K562 (cell line): ENCODE data around the gene FAM32A. TPM values are rescaled to one million over a fixed set of nuclear protein-coding genes. Genes with fewer than 3 reads are reported as not detected.

ENCODE experiments used
- ELK3 ChIP-seq: fragments of 450-650 bp; formaldehyde crosslinking; IDR thresholded peaks from 2 replicates; pipeline ENCODE4 v1.4.0; 2020; ENCODE audit warnings: mild to moderate bottlenecking
- ESRRB ChIP-seq: fragments of 250-450 bp; sonication (Bioruptor Pico); IDR thresholded peaks from 2 replicates; pipeline ENCODE4 v1.5.0; 2020; ENCODE audit warnings: mild to moderate bottlenecking, moderate library complexity, borderline replicate concordance
- ETS1 ChIP-seq: conservative IDR thresholded peaks from 2 replicates; pipeline ENCODE4 v1.6.1; 2011; ENCODE audit warnings: low read depth, mild to moderate bottlenecking, low read length; ENCODE audit not compliant: control insufficient read depth
- ETS2 ChIP-seq: IDR thresholded peaks from 2 replicates; pipeline ENCODE4 v1.6.1; 2016; ENCODE audit warnings: borderline replicate concordance, missing genetic modification characterization, mild to moderate bottlenecking, moderate library complexity, missing compliant biosample characterization; ENCODE audit not compliant: poor library complexity, severe bottlenecking
- FOXP4 ChIP-seq: sonication (generic); formaldehyde crosslinking; IDR thresholded peaks from 2 replicates; pipeline ENCODE4 v1.8.0; 2022; ENCODE audit warnings: mild to moderate bottlenecking, missing genetic modification reagents, borderline replicate concordance
- GATAD2B ChIP-seq: fragments of 450-650 bp; IDR thresholded peaks from 2 replicates; pipeline ENCODE4 v1.6.1; 2017; ENCODE audit warnings: mild to moderate bottlenecking, borderline replicate concordance
- HNRNPK ChIP-seq: fragments of 200-400 bp; formaldehyde crosslinking; IDR thresholded peaks from one replicate; pipeline ENCODE4 v1.6.1; 2018; ENCODE audit warnings: mild to moderate bottlenecking, low read depth, low read length; ENCODE audit not compliant: poor library complexity, severe bottlenecking
- LEF1 ChIP-seq: fragments of 450-650 bp; IDR thresholded peaks from 2 replicates; pipeline ENCODE4 v1.6.1; 2016; ENCODE audit warnings: mild to moderate bottlenecking
- MEIS2 ChIP-seq: fragments of 450-650 bp; IDR thresholded peaks from 2 replicates; pipeline ENCODE4 v1.6.1; 2014; ENCODE audit warnings: mild to moderate bottlenecking; ENCODE audit not compliant: partially characterized antibody
- NFIX ChIP-seq: fragments of 250-450 bp; sonication (Bioruptor Pico); IDR thresholded peaks from 2 replicates; pipeline ENCODE4 v1.4.0; 2020; ENCODE audit warnings: low read depth, mild to moderate bottlenecking, moderate library complexity
- NFRKB ChIP-seq: fragments of 450-650 bp; IDR thresholded peaks from 2 replicates; pipeline ENCODE4 v1.6.1; 2016; ENCODE audit warnings: low read depth
- NONO ChIP-seq, 2 experiments: fragments of 200-400 bp in 1 of 2; fragments of 450-650 bp in 1 of 2; formaldehyde crosslinking in 1 of 2; IDR thresholded peaks; 2 replicates each; pipeline ENCODE4 v1.6.1; 2017; ENCODE audit warnings: low read depth in 2 of 2, mild to moderate bottlenecking in 2 of 2, moderate library complexity in 2 of 2, low read length in 1 of 2
- OTX1 ChIP-seq: fragments of 450-650 bp; formaldehyde crosslinking; IDR thresholded peaks from 2 replicates; pipeline ENCODE4 v1.4.0; 2022; ENCODE audit warnings: mild to moderate bottlenecking
- PCBP2 ChIP-seq: fragments of 200-400 bp; formaldehyde crosslinking; IDR thresholded peaks from 2 replicates; pipeline ENCODE4 v1.6.1; 2018; ENCODE audit warnings: low read length, low read depth, mild to moderate bottlenecking, moderate library complexity; ENCODE audit not compliant: poor library complexity, severe bottlenecking
- TBP ChIP-seq: optimal IDR thresholded peaks from 2 replicates; pipeline ENCODE3; 2011; ENCODE audit warnings: low read depth, low read length, improper control_type of control experiment
- TEAD2 ChIP-seq: fragments of 450-650 bp; IDR thresholded peaks from 2 replicates; pipeline ENCODE4 v1.6.1; 2016; ENCODE audit warnings: missing genetic modification characterization, control low read depth, missing compliant biosample characterization
- TFAP4 ChIP-seq: sonication (generic); formaldehyde crosslinking; IDR thresholded peaks from 2 replicates; pipeline ENCODE4 v1.8.0; 2022; ENCODE audit warnings: missing genetic modification reagents, mild to moderate bottlenecking, moderate library complexity, borderline replicate concordance
- USF1 ChIP-seq: sonication (generic); formaldehyde crosslinking; IDR thresholded peaks from 2 replicates; pipeline ENCODE4 v1.9.0; 2022; ENCODE audit warnings: mild to moderate bottlenecking, missing genetic modification reagents
- ZBTB2 ChIP-seq: fragments of 450-650 bp; IDR thresholded peaks from 2 replicates; pipeline ENCODE4 v1.6.1; 2016; ENCODE audit warnings: antibody characterized with exemption
- ZNF76 ChIP-seq: fragments of 250-450 bp; sonication (Bioruptor Pico); IDR thresholded peaks from 2 replicates; pipeline ENCODE4 v1.4.0; 2020; ENCODE audit warnings: mild to moderate bottlenecking, moderate library complexity, borderline replicate concordance
- polyA plus RNA-seq, 8 experiments: library from polyadenylated mRNA; depleted of rRNA in 4 of 8; stranded (reverse) in 5 of 8; unstranded in 3 of 8; fragments of >200 nt; fragmentation: Nextera tagmentation in 2 of 8; fragmentation: Illumina TruSeq in 1 of 8; extraction: Ambion mirVana in 2 of 8; extraction: Trizol in 1 of 8; gene quantifications; 2 replicates each; pipeline versions ENCODE4 v1.2.1 to v1.2.3, GENCODE V29; 2011 to 2014; ENCODE audit warnings: inconsistent platforms in 1 of 8, missing spikeins in 1 of 8
- total RNA-seq, 7 experiments: library from RNA; depleted of rRNA in 6 of 7; stranded (reverse); fragments of >200 nt in 6 of 7; fragmentation: Illumina TruSeq in 2 of 7; extraction: Trizol in 2 of 7; gene quantifications; 2 replicates each; pipeline versions ENCODE4 v1.2.1 to v1.2.3, GENCODE V29; 2011 to 2021; ENCODE audit warnings: low replicate concordance in 1 of 7

Gene FAM32A
- total and polyA plus RNA-seq, 9 of the 15 experiments (the other 6 are each of a cell fraction or from before 2014, with no cell fraction given), result 30.7 to 96.7 (median 73.7) TPM

- no peak for TF ChIP-seq ELK3 (CRISPR knock-in tag)
- TF ChIP-seq FOXP4 (CRISPR knock-in tag), result no peak
- TF ChIP-seq ZBTB2, result peak; percentile 83; the same call in 1 of the 2 replicates
- no peak for TF ChIP-seq NFIX (CRISPR knock-in tag)
- no peak for TF ChIP-seq ZNF76 (CRISPR knock-in tag)
- no peak for TF ChIP-seq USF1
- peak; percentile 92 for TF ChIP-seq TBP
- no peak for TF ChIP-seq HNRNPK
- TF ChIP-seq ESRRB (CRISPR knock-in tag), result no peak
- TF ChIP-seq ETS2 (tag), result no peak
- TF ChIP-seq MEIS2, result peak; percentile 64
- TF ChIP-seq GATAD2B, result no peak
- TF ChIP-seq NONO (IDR thresholded peaks at IDR 0.05; ENCODE audit: low read depth in 2 of 2, low read length in 1 of 2), result no peak
- peak; percentile 46; the same call in 1 of the 2 replicates for TF ChIP-seq TFAP4
- peak; percentile 41; the same call in 1 of the 2 replicates for TF ChIP-seq ETS1
- no peak for TF ChIP-seq TEAD2
- no peak for TF ChIP-seq LEF1
- TF ChIP-seq PCBP2, result no peak
- TF ChIP-seq OTX1, result no peak
- peak; percentile 67; the same call in 1 of the 2 replicates for TF ChIP-seq NFRKB
Measured at GRCh38 chr19:16185123-16185767, at the start of gene FAM32A (continued).
